Tibial nerve (tissue), 3 donors: Measurements from ENCODE around the gene CEP97.

Source experiments
- POLR2A ChIP-seq, 2 donors: fragments of 450-650 bp; IDR thresholded peaks; one replicate each; pipeline ENCODE4 v1.6.1; 2017; ENCODE audit warnings: antibody characterized with exemption in 2 of 2, mild to moderate bottlenecking in 2 of 2, moderate library complexity in 2 of 2
- TF ChIP-seq, protein P1 (sequence below), 5 experiments: fragments of 200-600 bp in 3 of 5; fragments of 450-650 bp in 2 of 5; sonication (generic) in 3 of 5; IDR thresholded peaks; one replicate each; pipeline ENCODE4 v1.5.1; 2016 to 2019; ENCODE audit warnings: antibody characterized with exemption in 5 of 5, mild to moderate bottlenecking in 3 of 5, moderate library complexity in 2 of 5

DNA sequence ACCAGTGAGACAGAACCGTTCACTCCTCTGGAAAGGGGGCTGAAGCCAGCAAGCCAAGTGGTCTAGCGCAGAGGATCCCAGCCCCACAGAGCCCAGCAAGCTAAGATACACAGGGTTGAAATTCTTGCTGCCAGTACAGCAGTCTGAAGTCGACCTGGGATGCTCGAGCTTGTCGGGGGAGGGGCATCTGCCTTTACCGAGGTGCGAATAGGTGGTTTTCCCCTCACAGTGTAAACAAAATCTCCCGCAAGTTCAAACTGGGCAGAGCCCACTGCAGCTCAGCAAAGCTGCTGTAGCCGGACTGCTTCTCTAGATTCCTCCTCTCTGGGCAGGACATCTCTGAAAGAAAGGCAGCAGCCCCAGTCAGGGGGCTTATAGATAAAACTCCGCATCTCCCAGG lies 11.4 kb downstream of the CEP97 start:
- TF ChIP-seq POLR2A (IDR thresholded peaks at IDR 0.05), result no peak
- TF ChIP-seq, protein P1, sequence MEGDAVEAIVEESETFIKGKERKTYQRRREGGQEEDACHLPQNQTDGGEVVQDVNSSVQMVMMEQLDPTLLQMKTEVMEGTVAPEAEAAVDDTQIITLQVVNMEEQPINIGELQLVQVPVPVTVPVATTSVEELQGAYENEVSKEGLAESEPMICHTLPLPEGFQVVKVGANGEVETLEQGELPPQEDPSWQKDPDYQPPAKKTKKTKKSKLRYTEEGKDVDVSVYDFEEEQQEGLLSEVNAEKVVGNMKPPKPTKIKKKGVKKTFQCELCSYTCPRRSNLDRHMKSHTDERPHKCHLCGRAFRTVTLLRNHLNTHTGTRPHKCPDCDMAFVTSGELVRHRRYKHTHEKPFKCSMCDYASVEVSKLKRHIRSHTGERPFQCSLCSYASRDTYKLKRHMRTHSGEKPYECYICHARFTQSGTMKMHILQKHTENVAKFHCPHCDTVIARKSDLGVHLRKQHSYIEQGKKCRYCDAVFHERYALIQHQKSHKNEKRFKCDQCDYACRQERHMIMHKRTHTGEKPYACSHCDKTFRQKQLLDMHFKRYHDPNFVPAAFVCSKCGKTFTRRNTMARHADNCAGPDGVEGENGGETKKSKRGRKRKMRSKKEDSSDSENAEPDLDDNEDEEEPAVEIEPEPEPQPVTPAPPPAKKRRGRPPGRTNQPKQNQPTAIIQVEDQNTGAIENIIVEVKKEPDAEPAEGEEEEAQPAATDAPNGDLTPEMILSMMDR (IDR thresholded peaks at IDR 0.05), result no peak
